ENCODE results near the gene ACP4.

Gene ACP4

DNA sequence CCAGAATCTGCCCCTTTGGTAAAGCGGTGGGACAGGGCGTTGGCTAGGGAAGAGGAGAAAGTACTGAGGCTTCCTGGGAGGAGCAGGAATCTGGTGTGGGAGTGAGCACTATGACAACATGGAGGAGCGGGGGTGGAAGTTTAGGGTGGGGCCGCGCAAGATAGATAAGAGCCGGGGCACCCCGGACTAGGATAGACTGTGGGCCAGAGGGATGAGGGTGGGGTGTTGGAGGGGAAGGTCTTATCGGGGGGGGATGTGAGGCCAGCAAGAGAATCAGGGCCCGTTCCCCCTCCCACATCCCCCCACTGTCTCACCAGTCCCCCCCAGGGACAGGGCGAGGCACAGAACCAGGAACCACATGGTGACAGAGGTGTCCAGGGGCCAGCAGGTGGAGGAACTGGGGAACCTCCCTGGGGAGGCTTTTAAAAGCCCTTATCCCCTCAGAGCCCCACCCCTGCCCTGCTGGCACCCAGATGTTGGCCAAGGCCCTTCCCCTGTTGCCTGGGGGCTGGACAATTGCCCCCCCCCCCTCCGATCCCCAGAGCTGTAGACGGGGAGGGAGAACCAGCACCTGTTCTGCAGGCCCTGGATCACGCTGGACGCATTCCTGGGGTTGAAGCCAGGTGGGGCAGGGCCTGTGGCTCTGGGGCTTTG is 33.3 kb downstream of the ACP4 start, which contains the start of gene KLK1:
TSS of gene KLK1 (minus strand) at position 399 of the 654 bp plus-strand sequence. CDS start at position 360, 39 bp downstream.
- no peak for DNase-seq

DNA sequence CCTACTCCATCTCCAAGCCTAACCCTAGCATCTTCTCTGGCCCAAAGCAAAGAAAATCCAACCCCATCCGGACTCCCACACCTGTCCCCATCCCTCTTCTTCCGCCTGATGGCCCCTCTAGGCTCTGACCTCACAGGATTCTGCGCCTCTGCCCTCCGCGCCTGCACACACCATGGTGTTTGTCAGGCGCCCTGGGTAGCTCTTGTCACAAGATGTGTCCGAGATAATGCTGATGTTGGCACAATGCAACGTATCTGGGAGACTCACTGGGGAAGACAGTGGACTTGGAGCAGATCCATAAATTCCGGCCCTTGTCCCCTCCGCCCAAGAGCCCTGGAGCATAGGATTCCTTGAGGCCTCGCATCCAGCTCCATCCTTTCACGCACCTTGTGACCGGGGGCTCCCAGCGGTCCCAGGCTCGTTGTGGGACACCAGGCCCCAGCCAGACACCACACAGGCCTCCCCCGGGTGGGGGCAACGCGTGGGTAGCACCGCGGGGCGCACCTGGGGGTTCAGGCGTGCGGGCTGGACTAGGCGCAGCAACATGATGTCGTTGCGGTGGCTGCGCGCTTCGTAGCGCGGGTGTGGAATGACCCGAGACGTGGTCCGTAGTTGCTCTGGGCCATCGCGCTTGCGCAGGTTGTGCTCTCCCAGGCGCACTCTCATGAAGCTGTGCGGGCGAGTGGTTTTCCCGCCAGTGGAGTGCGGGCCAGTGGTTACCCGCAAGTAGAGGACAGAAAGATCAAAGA is 36.5 kb downstream of the ACP4 start:
- DNase-seq, result no peak

DNA sequence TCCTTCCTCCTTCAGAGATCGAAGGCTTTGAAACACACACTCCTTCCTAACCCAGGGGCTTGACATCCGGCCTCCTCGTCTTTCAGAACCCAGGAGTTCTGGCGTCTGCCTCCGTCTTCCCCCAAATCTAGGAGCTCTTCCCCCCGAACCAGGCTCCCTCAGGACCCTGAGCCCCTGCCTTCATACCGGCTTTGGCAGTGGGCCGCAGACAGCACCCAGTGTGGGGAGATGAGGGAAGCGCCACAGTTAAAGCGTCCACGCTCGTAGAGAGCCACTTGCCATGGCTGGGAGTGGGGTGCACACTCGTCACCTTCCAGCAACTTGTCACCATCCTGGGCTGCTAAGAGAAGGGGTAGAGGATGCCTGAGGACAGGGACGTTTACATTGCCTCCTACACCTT is 37.3 kb downstream of the ACP4 start:
- no peak for DNase-seq

- no peak for DNase-seq
These were observed 39.6 kb downstream of the ACP4 start for GRCh38 chr19:50829801-50830200.

DNA sequence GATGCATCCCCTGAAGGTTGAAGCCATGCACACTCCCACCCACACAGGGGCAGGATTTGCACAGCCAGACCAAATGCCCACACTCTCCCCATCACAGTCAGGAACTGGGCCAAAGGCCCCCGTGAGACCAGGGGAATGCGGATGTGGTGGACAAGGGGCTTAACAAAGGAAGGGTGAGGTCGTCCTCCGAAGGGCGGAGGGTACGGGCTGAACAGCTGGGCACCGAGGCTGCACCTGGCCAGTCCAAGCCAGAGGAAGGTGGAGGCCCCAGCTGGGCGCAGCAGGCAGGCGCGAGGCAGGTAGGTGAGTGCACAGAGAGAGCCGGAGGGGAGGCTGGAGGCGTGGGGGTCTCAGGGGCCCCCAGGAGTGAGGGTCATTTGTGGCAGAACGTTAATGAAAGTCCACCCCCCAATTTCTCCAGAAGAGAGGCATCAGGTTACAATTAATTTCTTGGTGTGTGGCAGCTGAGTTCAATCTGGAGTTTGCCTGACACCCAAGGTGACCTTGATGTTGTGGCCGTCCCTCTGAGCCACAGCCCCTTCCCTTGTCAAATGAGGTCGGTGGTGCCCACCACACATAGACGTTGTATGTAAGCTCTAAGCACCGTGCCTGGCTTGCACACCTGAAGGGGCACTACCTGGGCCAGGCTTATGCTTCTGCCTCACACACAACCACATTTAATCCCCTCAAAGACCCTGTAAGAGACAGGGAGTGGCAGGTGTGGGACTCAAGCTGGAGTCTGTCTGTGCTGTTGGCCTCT is 40.2 kb downstream of the ACP4 start:
- DNase-seq, result no peak

DNA sequence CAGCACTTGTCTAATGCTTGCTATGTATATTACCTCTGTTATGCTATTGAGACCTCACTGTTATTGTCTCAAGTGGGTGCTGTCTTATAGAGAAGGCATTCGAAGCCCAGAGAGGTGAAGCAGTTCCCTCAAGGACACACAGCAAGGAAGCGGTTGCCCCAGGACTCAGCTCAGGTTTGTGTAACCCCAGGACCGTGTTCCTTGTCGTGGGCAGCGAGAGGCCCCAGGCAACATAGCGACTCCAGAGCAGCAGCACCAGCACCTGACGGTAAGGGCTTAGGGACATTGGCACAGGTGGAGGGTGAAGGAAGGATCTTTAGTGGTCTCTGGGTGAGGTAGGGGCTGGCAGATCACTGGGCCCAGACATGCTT is 40.8 kb downstream of the ACP4 start:
- no peak for DNase-seq

DNA sequence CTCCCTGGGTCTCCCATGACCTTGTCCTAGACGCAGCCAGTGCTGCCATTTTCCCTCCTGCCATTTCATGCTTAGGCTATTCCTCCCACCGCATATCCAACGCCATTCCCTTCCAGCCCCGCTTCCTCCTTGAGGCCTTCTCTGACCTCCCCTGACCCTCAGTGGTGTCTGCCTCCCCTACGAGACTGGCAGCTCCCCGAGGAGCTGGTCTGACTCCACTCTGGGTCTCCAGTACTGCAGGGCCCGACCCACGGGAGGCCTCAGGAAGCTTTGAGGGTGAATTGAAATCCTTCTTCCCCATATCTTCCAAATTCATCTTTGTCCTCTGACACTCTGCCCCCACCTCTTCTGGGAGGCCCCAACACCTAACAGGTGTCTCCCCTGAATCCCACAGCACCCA is 42.5 kb downstream of the ACP4 start:
- DNase-seq, result no peak

DNA sequence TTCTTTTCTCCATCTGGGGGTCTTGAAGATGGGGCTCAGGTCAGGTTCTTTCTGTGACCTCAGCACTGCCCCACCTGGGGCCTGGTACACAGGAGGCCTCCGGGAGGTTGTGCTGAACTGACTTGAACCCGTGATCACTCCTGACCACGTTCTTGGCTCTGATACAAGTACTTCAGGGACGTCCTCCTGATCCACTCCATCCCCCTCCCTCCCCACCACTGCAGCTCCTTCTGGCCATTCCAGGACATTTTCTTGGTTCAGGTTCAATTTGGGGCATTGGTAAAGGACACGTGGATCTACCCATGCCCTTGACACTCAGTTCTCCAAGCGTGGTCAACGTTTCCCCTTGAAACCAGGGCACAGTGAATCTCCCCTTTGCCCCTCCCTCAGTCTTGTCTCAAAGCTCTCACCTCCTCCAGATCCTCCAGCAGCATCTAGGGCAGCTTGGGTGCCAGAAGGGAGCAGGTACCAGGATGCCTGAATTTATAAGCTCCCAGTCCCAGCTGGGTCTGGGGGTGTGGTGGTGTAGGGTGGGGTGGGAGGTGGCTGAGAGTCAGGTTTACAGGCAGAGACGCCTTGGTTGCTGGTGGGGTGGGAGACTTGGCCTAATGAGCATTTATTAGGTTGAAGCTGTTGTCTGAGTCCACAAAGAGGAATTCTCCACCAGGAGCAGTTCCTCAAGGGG is 43.0 kb downstream of the ACP4 start, which contains the start of gene KLK15:
TSS of gene KLK15 (minus strand) at position 458 of the 685 bp plus-strand sequence. CDS start 2,082 bp downstream, outside the sequence.
- no peak for DNase-seq

DNA sequence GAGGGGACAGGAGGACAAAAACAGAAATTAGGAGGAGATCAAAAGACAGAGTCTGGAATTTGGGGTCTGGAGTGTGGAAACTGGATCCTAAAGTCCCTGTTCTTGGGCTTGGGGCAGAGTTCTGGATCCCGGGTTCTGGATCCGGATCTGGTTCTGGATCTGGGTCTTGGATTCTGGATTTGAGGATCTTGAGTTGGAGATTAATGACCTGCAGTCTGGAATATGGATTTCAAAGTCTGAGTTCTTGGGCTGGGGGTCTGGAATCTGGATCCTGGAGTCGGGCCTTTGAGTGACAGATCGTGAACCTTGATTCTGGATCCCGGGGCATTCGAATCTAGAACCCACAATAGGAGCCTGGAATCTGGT is 43.6 kb downstream of the ACP4 start:
- DNase-seq, result no peak

- DNase-seq, result no peak
These were observed 45.0 kb downstream of the ACP4 start for GRCh38 chr19:50835103-50835784.

DNA sequence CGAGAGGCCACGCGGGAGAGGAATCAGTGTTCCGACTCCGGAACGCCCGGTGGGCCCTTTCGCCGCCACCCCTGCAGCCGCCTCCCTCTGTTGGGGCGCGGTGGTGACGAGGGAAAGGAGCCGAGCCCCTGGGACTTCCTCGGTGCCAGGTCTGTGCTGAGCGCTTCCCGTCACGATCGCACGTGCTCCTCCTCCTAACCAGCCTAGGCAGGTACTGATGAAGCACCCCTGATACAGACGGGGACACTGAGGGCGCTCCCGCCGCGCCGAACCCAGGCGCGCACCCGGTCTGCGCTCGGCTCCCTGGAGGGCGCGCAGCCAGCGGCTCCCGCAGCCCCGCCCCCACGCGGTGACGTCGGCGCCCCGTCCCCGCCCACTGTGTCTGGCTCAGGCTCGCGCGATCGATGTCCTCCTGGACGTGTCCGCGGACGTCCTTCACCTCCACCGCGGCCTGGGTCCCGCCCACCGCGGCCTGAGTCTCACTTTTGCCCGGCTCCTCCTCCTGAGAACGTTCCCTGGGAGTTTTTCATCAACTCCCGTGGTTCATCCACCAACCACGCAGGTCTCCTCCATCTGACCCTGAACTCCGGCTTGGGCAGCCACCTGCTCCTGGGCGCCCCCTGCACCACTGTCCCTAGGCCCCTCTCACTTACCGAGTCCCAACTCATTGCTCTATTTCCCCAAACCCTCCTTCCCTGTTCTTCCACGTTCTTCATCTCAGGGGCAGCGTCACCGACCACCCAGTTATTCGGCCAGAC is 45.7 kb downstream of the ACP4 start:
- no peak for DNase-seq

- no peak for DNase-seq
These were observed 46.5 kb downstream of the ACP4 start for GRCh38 chr19:50836543-50837195.

DNA sequence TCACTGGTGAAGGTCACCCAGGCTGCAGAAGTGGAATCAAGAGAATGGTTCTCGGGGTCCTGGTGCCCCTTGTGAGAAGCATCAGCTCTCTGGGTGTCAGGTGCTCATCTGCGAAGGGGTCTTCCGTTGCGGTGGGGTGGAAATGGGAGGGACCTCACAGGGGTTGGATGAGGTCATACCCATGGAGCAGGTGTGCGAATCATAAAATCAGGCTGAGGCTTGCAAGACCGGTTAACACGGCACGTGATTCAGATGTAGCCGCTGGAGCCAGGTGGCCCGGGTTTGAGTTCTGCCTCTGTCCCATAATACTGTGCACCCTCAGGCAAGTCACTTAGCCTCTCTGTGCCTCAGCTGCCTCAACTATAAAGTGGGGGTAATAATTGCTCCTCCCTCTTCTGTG is 47.1 kb downstream of the ACP4 start:
- DNase-seq, result no peak

GRCh38 chr19:50838239-50838638 is 48.0 kb downstream of the ACP4 start:
- no peak for DNase-seq

GRCh38 chr19:50839712-50840655 is 49.8 kb downstream of the ACP4 start:
- no peak for DNase-seq

GRCh38 chr19:50842130-50842529 is 51.9 kb downstream of the ACP4 start:
- no peak for DNase-seq

DNA sequence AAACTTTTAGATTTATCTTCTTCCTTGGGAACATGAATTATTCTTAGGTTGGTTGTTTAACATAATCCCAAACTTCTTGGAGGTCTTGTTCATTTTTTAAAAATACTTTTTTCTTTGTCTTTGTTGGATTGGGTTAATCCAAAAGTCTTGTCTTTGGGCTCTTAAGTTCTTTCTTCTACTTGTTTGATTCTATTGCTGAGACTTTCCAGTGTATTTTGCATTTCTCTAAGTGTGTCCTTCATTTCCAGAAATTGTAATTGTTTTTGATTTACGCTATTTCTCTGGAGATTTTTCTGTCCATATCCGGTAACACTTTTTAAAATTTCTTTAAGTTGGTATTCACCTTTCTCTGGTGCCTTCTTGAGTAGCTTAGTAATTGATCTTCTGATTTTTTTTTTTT is 53.0 kb downstream of the ACP4 start:
- DNase-seq, result no peak

DNA sequence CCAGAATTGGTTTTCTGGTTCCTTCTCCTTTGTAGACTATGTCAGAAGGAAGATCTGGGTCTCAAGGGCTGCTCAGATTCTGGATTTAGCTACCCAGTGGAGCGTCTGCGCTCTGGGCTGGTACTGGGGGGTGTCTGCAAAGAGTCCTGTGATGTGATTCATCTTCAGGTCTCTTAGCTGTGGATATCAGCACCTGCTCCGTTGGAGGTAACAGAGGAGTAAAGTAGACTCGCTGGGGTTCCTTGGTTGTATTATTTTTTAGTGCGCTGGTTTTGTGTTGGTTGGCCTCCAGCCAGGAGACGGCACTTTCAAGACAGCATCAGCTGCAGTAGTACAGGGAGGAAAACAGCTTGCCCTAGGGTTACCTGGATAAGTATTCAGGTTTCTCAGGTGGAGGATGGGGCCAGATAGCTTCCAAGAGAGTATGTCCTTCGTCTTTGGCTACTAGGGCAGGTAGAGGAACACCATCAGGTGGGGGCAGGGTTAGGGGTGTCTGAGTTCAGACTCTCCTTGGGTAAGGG is 53.5 kb downstream of the ACP4 start:
- DNase-seq, result no peak

GRCh38 chr19:50844296-50844935 is 54.2 kb downstream of the ACP4 start:
- no peak for DNase-seq

Data from NK-92 treated with Interleukin-12 subunit alpha and Interleukin-12 subunit beta, amount 100 ng/mL, for 24 hours (cell line).